Fibroblast of villous mesenchyme (primary cell): Measurements from ENCODE around the gene SAPCD1. TPM values are rescaled to one million over a fixed set of nuclear protein-coding genes. Genes with fewer than 3 reads are reported as not detected.

ENCODE experiments used
- DNase-seq: peaks from one replicate; pipeline ENCODE4 v3.0.0-alpha.2; 2010; ENCODE audit warnings: low read depth
- H3K4me3 ChIP-seq: 2 replicates; pipeline ENCODE4 v1.5.1; 2011; ENCODE audit warnings: low read depth, mild to moderate bottlenecking, low read length
- CTCF ChIP-seq: IDR thresholded peaks from 2 replicates; pipeline ENCODE4 v1.5.1; 2012; ENCODE audit warnings: low read depth, mild to moderate bottlenecking, low read length; ENCODE audit not compliant: insufficient read depth
- total RNA-seq: library from RNA; depleted of rRNA; stranded (reverse); fragments of >200 nt; gene quantifications from 2 replicates; pipeline ENCODE4 v1.2.3, GENCODE V29; 2012

The SAPCD1 gene
- total RNA-seq, 1 donor, result 0.43 TPM

- DNase-seq, result no peak
- no peak for TF ChIP-seq CTCF
- no peak overlapping the region for H3K4me3 ChIP-seq
Observed at GRCh38 chr6:31765559-31765909, 3.1 kb downstream of the SAPCD1 start.

GRCh38 chr6:31765910-31766794, 3.7 kb downstream of the SAPCD1 start:
- DNase-seq, result peak; percentile 14
- no peak for TF ChIP-seq CTCF
- peak overlapping the region; percentile 42 for H3K4me3 ChIP-seq

- no peak for DNase-seq
- H3K4me3 ChIP-seq, result no peak overlapping the region
- no peak for TF ChIP-seq CTCF
Observed at GRCh38 chr6:31767096-31767645, 4.7 kb downstream of the SAPCD1 start.

- no peak for DNase-seq
- no peak overlapping the region for H3K4me3 ChIP-seq
- no peak for TF ChIP-seq CTCF
Observed at GRCh38 chr6:31768363-31769257, 6.2 kb downstream of the SAPCD1 start.

GRCh38 chr6:31769684-31770371, 7.4 kb downstream of the SAPCD1 start:
- peak; percentile 64 for DNase-seq
- no peak overlapping the region for H3K4me3 ChIP-seq
- peak; percentile 77 for TF ChIP-seq CTCF

GRCh38 chr6:31770860-31771259, 8.4 kb downstream of the SAPCD1 start:
- H3K4me3 ChIP-seq, result no peak overlapping the region
- TF ChIP-seq CTCF, result no peak
- no peak for DNase-seq
